Measurements from ENCODE around the gene ENOX1.

The ENOX1 gene

DNA sequence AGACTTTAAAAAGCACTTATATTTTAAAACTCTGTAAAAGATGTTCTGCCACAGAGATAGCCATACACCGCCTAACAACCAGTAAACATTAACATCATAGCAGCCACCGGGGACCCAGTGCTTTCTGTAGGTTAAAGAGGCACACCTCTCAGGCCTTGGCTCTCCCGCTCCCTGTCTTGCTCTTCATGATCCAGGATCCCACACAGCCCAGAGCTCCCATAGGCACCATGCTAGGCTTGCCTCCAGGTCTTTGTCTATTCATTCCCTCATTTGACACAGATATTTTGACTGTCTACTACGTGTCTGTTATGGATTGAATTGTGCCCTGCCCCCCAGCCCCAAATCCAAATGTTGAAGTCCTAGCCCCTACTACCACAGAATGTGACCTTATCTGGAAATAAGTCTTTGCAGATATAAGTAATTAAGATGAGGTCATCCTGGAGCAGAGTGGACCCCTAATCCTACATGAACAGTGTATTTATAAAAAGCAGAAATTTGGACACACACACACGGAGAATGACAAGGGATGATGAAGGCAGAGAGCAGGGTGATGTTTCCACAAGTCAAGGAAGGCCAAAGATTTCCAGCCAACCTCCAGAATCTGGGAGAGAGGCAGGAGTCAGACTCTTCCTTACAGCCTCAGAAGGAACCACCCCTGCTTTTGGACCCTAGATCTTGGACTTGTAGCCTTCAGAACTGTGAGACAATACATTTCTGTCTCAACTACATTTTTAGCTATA is 490.8 kb downstream of the ENOX1 start:
- no peaks in the 10 kb centered on the region for H3K9me3 ChIP-seq (ENCODE audit: low read length)
- H3K4me1 ChIP-seq (ENCODE audit: insufficient read depth, low read length): no peaks in the 10 kb centered on the region
- no peaks in the 10 kb centered on the region for H3K27me3 ChIP-seq (ENCODE audit: insufficient read depth, low read length)
- no peak overlapping the region for H2AFZ ChIP-seq (ENCODE audit: low read depth, low read length)
- H3K36me3 ChIP-seq (ENCODE audit: insufficient read depth, low read length): no peaks in the 10 kb centered on the region
- no peak overlapping the region for H3K4me3 ChIP-seq (ENCODE audit: low read length)

DNA sequence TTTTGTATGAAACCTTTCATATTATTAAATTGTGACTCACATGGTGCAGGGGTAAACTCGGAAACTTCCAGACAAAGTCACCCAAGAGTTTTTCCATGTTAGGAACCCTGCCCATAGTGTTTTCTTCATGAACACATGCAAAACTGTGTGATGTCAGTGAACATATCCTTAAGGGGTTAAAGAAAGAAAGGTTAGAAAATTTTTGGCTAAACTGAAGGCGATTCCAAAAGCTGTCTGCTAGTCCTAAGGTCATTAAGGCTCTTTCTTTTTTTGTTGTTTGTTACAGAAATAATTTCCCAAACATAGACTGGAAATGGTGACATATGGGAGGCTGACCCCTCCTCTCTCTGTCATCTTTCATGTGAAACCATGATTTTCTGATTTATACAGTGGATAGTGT is 491.5 kb downstream of the ENOX1 start:
- no peaks in the 10 kb centered on the region for H3K4me1 ChIP-seq (ENCODE audit: insufficient read depth, low read length)
- no peak overlapping the region for H3K4me3 ChIP-seq (ENCODE audit: low read length)
- no peaks in the 10 kb centered on the region for H3K36me3 ChIP-seq (ENCODE audit: insufficient read depth, low read length)

DNA sequence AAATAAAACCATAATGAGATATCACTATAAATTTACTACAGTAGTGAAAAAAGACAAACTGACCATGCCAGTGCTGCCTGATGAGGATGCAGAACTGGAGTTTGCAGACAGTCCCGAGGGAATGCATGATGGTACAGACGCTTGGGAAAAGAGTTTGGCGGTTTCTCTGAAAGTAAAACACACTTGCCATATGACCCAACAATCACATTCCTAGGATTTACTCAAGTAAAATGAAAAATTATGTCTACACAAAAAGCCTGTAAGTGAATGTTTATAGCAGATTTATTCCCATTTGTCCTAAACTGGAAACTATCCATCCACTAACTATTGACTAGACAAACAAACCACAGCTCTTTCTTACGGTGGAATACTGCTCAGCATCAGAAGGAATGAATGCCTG is 492.4 kb downstream of the ENOX1 start:
- Histone ChIP-seq H3K9me3 (ENCODE audit: low read length) (no peaks in the 10 kb centered on the region), H2AFZ (ENCODE audit: low read depth, low read length) (no peak overlapping the region), H3K36me3 (ENCODE audit: insufficient read depth, low read length) (no peaks in the 10 kb centered on the region), H3K4me3 (ENCODE audit: low read length) (no peak overlapping the region), H3K27me3 (ENCODE audit: insufficient read depth, low read length) (no peaks in the 10 kb centered on the region), H3K4me1 (ENCODE audit: insufficient read depth, low read length) (no peaks in the 10 kb centered on the region)

More for the DNA sequence above, 491.5 kb downstream of the ENOX1 start:
- no peaks in the 10 kb centered on the region for H3K27me3 ChIP-seq (ENCODE audit: insufficient read depth, low read length)
- H3K9me3 ChIP-seq (ENCODE audit: low read length): no peaks in the 10 kb centered on the region
- H2AFZ ChIP-seq (ENCODE audit: low read depth, low read length): no peak overlapping the region

DNA sequence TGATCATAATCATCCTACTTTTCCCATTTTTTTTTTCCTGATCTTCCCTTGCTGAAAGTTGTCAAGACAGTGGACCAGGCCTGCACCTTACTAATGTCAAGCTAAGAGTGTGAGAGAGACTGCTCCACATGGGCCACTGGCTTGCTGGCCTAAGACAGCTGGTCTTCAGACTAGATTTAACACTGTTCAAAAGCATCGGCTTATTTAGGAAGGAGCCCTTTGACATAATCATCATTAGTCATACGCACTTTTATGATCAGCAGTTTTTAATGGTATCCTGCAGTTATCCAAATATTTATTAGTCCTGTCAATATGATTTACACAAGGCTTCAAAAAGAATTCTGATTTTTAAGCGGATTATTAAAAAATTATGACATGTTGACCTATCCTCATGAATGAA is 492.8 kb downstream of the ENOX1 start:
- Histone ChIP-seq H3K4me3 (ENCODE audit: low read length) (no peak overlapping the region), H3K36me3 (ENCODE audit: insufficient read depth, low read length) (no peaks in the 10 kb centered on the region), H3K9me3 (ENCODE audit: low read length) (no peaks in the 10 kb centered on the region), H2AFZ (ENCODE audit: low read depth, low read length) (no peak overlapping the region), H3K4me1 (ENCODE audit: insufficient read depth, low read length) (no peaks in the 10 kb centered on the region), H3K27me3 (ENCODE audit: insufficient read depth, low read length) (no peaks in the 10 kb centered on the region)

GRCh38 chr13:43293561-43293960 is 493.2 kb downstream of the ENOX1 start:
- no peaks in the 10 kb centered on the region for H3K9me3 ChIP-seq (ENCODE audit: low read length)
- no peak overlapping the region for H2AFZ ChIP-seq (ENCODE audit: low read depth, low read length)
- H3K36me3 ChIP-seq (ENCODE audit: insufficient read depth, low read length): no peaks in the 10 kb centered on the region
- H3K27me3 ChIP-seq (ENCODE audit: insufficient read depth, low read length): no peaks in the 10 kb centered on the region
- H3K4me3 ChIP-seq (ENCODE audit: low read length): no peak overlapping the region
- H3K4me1 ChIP-seq (ENCODE audit: insufficient read depth, low read length): no peaks in the 10 kb centered on the region

DNA sequence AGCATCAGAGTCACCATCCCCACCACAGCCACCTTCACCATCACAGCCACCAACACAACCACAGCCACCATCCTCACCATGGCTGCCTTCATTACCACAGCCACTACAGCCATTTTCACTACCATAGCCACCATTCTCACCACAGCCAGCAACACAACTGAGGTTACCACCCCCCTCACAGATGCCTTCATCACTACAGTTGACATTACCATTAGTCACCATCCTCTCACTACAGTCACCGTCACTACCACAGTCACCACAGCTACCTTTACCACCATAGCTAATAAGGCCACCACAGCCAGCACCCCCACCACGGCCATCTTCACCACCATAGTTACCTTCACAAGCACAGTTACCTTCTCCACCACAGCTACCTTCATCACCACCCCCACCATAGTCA is 493.8 kb downstream of the ENOX1 start:
- no peak overlapping the region for H2AFZ ChIP-seq (ENCODE audit: low read depth, low read length)
- H3K4me3 ChIP-seq (ENCODE audit: low read length): no peak overlapping the region
- no peaks in the 10 kb centered on the region for H3K9me3 ChIP-seq (ENCODE audit: low read length)
- no peaks in the 10 kb centered on the region for H3K27me3 ChIP-seq (ENCODE audit: insufficient read depth, low read length)
- H3K4me1 ChIP-seq (ENCODE audit: insufficient read depth, low read length): no peaks in the 10 kb centered on the region
- H3K36me3 ChIP-seq (ENCODE audit: insufficient read depth, low read length): no peaks in the 10 kb centered on the region

DNA sequence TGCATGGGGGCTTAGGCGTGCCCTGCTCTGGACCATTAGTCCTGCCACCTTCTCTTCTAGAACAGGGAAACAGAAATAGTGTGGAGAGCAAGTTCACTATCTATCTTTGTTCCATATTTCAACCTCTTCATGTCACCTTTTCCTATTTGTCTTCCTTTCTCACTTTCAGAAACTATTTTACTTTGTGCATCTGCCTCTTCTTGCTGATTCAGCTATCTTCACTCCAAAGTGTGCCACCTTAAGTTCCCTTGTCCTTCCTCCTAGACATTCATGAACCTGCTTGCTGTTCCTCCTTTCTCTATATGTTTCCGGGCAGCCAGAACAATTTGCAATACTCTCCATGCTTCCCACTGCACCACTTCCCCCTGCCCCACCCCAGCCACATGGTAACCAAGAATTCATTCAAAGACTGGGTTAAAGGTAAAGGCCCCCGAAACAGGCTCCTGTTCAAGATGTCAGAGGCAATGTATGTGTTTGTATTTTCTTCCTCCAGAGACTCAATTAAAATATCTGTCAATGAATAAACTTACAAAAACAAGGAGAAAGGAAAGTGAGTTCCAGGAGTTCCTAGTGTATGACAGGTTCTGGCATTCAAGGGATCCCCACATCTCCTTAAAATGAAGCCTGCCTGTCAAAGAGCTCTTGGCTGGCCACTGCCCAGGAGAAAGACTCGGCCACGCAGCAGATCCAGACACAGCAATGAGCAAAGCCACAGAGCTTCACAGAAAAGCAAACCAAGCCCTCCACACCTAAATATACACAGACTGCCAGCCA is 495.3 kb downstream of the ENOX1 start:
- Histone ChIP-seq H3K27me3 (ENCODE audit: insufficient read depth, low read length) (no peaks in the 10 kb centered on the region), H2AFZ (ENCODE audit: low read depth, low read length) (no peak overlapping the region), H3K4me1 (ENCODE audit: insufficient read depth, low read length) (no peaks in the 10 kb centered on the region), H3K36me3 (ENCODE audit: insufficient read depth, low read length) (no peaks in the 10 kb centered on the region), H3K4me3 (ENCODE audit: low read length) (no peak overlapping the region), H3K9me3 (ENCODE audit: low read length) (no peaks in the 10 kb centered on the region)

- Histone ChIP-seq H3K4me3 (ENCODE audit: low read length) (no peak overlapping the region), H3K9me3 (ENCODE audit: low read length) (no peaks in the 10 kb centered on the region), H3K27me3 (ENCODE audit: insufficient read depth, low read length) (no peaks in the 10 kb centered on the region), H2AFZ (ENCODE audit: low read depth, low read length) (no peak overlapping the region), H3K36me3 (ENCODE audit: insufficient read depth, low read length) (no peaks in the 10 kb centered on the region), H3K4me1 (ENCODE audit: insufficient read depth, low read length) (no peaks in the 10 kb centered on the region)
Measured at GRCh38 chr13:43289470-43290255, 497.1 kb downstream of the ENOX1 start.

GRCh38 chr13:43286751-43287150 is 500.0 kb downstream of the ENOX1 start:
- no peaks in the 10 kb centered on the region for H3K27me3 ChIP-seq (ENCODE audit: insufficient read depth, low read length)
- no peaks in the 10 kb centered on the region for H3K4me1 ChIP-seq (ENCODE audit: insufficient read depth, low read length)
- H3K9me3 ChIP-seq (ENCODE audit: low read length): no peaks in the 10 kb centered on the region
- no peak overlapping the region for H3K4me3 ChIP-seq (ENCODE audit: low read length)
- no peak overlapping the region for H2AFZ ChIP-seq (ENCODE audit: low read depth, low read length)
- H3K36me3 ChIP-seq (ENCODE audit: insufficient read depth, low read length): no peaks in the 10 kb centered on the region

DNA sequence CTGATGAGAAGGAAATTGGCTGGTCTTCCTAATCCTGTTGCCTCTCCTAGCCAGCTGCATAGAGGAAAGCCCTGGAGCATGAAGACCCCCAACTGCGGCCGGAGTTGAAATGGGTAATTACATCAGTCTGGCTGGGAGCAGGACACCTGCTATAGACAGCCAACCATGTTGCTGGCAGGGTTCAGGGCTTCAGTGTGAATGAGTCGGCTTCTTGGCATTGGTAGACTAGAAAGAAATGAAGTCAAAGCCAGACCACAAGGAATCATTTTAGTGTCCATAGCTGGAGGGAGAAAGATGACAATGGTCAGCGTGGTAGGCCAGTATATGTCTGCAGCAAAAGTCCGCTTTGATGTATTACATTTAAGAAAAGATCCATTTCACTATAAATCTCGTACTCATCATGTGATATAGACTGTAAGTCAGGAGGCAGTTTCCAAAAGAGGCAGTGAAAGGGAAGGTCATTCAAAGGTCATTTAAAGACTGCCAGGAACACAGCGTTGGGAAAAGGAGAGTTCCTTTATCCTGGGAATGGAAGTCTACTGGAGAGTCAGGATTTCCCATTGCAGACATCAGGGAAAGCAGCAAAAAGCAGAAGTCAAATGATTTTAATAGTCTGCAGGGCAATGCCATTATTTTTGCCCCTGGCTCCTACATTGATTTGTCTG is 500.7 kb downstream of the ENOX1 start:
- Histone ChIP-seq H3K4me1 (ENCODE audit: insufficient read depth, low read length) (no peaks in the 10 kb centered on the region), H2AFZ (ENCODE audit: low read depth, low read length) (no peak overlapping the region), H3K9me3 (ENCODE audit: low read length) (no peaks in the 10 kb centered on the region), H3K4me3 (ENCODE audit: low read length) (no peak overlapping the region), H3K36me3 (ENCODE audit: insufficient read depth, low read length) (no peaks in the 10 kb centered on the region), H3K27me3 (ENCODE audit: insufficient read depth, low read length) (no peaks in the 10 kb centered on the region)

DNA sequence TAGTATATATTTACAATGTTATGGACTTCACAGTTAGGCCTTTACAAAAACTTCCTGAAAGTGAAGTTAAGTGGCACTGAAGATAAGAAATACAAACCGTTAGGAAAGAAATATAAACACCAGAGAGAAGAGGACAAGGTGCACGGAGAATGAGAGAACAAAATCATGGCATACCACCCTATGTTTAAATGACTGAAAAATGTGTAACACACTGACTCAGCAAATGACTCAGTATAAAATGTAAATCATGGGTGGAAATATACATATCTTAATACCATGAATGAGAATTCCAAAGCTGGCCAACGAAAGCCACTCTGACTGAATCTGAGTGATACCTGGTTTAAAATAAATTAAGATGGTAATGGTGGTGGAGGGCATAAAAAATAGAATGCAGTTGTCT is 502.6 kb downstream of the ENOX1 start:
- no peaks in the 10 kb centered on the region for H3K36me3 ChIP-seq (ENCODE audit: insufficient read depth, low read length)

DNA sequence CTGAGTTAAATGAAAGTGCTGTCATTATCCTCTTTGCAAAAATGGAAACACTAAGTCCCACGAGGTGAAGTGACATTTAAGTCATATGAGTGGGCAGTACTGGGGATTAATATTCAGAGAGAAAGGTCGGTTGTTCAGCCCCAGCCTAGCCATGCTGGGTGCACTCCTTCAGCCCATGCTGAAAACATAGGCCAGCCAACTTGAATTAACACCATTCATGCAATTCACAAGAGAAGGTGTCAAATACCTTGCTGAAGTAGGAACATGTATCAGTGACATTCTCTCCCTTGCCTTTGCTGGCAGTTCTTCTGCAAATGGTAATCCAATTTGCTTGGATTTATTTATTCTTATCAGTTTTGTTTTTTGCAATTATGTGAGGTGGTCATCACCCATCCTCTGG is 507.1 kb downstream of the ENOX1 start:
- Histone ChIP-seq H3K4me1 (ENCODE audit: insufficient read depth, low read length) (peaks cover 24% of the 10 kb centered on the region), H3K27me3 (ENCODE audit: insufficient read depth, low read length) (no peaks in the 10 kb centered on the region), H2AFZ (ENCODE audit: low read depth, low read length) (no peak overlapping the region), H3K4me3 (ENCODE audit: low read length) (no peak overlapping the region), H3K9me3 (ENCODE audit: low read length) (no peaks in the 10 kb centered on the region), H3K36me3 (ENCODE audit: insufficient read depth, low read length) (no peaks in the 10 kb centered on the region)

More for the DNA sequence above, 502.6 kb downstream of the ENOX1 start:
- no peak overlapping the region for H3K4me3 ChIP-seq (ENCODE audit: low read length)
- no peaks in the 10 kb centered on the region for H3K27me3 ChIP-seq (ENCODE audit: insufficient read depth, low read length)
- no peaks in the 10 kb centered on the region for H3K9me3 ChIP-seq (ENCODE audit: low read length)
- no peak overlapping the region for H2AFZ ChIP-seq (ENCODE audit: low read depth, low read length)
- H3K4me1 ChIP-seq (ENCODE audit: insufficient read depth, low read length): no peaks in the 10 kb centered on the region

GRCh38 chr13:43278127-43278526 is 508.6 kb downstream of the ENOX1 start:
- no peak overlapping the region for H2AFZ ChIP-seq (ENCODE audit: low read depth, low read length)
- no peaks in the 10 kb centered on the region for H3K27me3 ChIP-seq (ENCODE audit: insufficient read depth, low read length)
- no peak overlapping the region for H3K4me3 ChIP-seq (ENCODE audit: low read length)
- H3K4me1 ChIP-seq (ENCODE audit: insufficient read depth, low read length): peaks cover 29% of the 10 kb centered on the region
- no peaks in the 10 kb centered on the region for H3K36me3 ChIP-seq (ENCODE audit: insufficient read depth, low read length)
- no peaks in the 10 kb centered on the region for H3K9me3 ChIP-seq (ENCODE audit: low read length)

Data from neuron (in vitro differentiated cells).